OCI-LY3 (cell line): Measurements from ENCODE around the gene DPT.

Experiments used
- EZH2phosphoT487 ChIP-seq: fragments of 200-600 bp; shearing (Covaris generic); IDR thresholded peaks from 2 replicates; pipeline ENCODE4 v1.6.1; 2018; ENCODE audit warnings: antibody characterized with exemption, mixed run types, low read depth
- TF ChIP-seq, protein P1 (sequence below): fragments of 200-600, 300-600 bp; sonication (generic); IDR thresholded peaks from 2 replicates; pipeline ENCODE4 v1.5.1; 2014; ENCODE audit warnings: antibody characterized with exemption, low read length, low read depth

DNA sequence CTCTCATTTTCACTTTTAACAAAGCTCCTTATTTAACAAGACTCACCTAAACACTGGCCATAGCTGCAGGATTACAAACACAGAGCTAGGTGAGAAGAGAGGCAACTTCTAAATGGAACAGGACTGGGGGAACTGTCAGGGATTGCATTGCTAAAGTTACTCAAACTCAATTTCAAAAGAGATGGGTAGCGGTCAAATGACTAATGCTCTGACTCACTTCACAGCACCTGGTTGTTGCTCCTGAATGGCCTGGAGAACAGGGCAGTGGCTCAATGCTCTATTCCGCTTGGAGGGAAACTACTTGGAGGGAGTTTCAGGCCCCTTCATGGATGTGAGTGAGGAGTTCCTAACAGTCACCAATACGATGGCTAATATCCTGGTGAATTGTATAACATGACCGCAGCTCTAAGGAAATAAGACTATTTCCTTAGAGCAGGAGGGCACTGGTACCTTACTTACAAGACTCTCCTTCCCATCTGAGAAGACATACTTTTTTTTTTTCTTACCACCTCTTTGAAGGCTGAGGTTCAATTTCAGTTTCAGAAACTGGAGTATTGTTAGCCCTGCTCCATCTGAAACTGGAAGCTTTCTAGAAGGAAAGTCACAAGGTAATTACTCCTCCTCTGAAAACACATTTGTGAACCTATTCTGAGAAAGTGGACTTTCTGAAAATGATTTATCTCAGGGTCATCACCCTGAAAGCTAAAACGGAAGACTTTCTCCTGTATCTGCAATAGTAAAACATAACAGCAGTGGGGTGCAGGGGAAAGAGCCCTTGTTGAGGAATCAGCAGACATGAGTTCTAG lies 9.5 kb downstream of the DPT start:
- TF ChIP-seq, protein P1, sequence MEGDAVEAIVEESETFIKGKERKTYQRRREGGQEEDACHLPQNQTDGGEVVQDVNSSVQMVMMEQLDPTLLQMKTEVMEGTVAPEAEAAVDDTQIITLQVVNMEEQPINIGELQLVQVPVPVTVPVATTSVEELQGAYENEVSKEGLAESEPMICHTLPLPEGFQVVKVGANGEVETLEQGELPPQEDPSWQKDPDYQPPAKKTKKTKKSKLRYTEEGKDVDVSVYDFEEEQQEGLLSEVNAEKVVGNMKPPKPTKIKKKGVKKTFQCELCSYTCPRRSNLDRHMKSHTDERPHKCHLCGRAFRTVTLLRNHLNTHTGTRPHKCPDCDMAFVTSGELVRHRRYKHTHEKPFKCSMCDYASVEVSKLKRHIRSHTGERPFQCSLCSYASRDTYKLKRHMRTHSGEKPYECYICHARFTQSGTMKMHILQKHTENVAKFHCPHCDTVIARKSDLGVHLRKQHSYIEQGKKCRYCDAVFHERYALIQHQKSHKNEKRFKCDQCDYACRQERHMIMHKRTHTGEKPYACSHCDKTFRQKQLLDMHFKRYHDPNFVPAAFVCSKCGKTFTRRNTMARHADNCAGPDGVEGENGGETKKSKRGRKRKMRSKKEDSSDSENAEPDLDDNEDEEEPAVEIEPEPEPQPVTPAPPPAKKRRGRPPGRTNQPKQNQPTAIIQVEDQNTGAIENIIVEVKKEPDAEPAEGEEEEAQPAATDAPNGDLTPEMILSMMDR, result no peak
- TF ChIP-seq EZH2phosphoT487, result no peak
